Rectal smooth muscle tissue (tissue), 1 donor: ENCODE measurements around the gene CNTN6.

Experiments
- H3K27ac ChIP-seq: one replicate; pipeline ENCODE4 v1.7.0; 2013; ENCODE audit warnings: low read depth, low read length, inconsistent platforms
- H3K27me3 ChIP-seq: one replicate; pipeline ENCODE4 v1.7.0; 2013; ENCODE audit warnings: low read length; ENCODE audit not compliant: control insufficient read depth, insufficient read depth
- H3K36me3 ChIP-seq: one replicate; pipeline ENCODE4 v1.7.0; 2013; ENCODE audit warnings: low read length; ENCODE audit not compliant: control insufficient read depth, insufficient read depth
- H3K4me1 ChIP-seq: one replicate; pipeline ENCODE4 v1.7.0; 2013; ENCODE audit warnings: low read length; ENCODE audit not compliant: control insufficient read depth, insufficient read depth
- H3K4me3 ChIP-seq: one replicate; pipeline ENCODE4 v1.7.0; 2013; ENCODE audit warnings: low read length
- H3K9ac ChIP-seq: one replicate; pipeline ENCODE4 v1.7.0; 2013; ENCODE audit warnings: low read length

CNTN6 gene

GRCh38 chr3:1235526-1236120 lies 142.8 kb downstream of the CNTN6 start:
- Histone ChIP-seq H3K27me3 (no peaks in the 10 kb centered on the region), H3K36me3 (no peaks in the 10 kb centered on the region), H3K4me1 (no peaks in the 10 kb centered on the region), H3K27ac (no peak overlapping the region), H3K9ac (no peak overlapping the region), H3K4me3 (no peak overlapping the region)

- no peaks in the 10 kb centered on the region for H3K36me3 ChIP-seq
- no peak overlapping the region for H3K9ac ChIP-seq
- no peak overlapping the region for H3K4me3 ChIP-seq
- H3K4me1 ChIP-seq, result no peaks in the 10 kb centered on the region
- no peaks in the 10 kb centered on the region for H3K27me3 ChIP-seq
- no peak overlapping the region for H3K27ac ChIP-seq
Measured at GRCh38 chr3:1251282-1252060, 158.6 kb downstream of the CNTN6 start.

GRCh38 chr3:1252061-1252430 lies 159.2 kb downstream of the CNTN6 start:
- H3K9ac ChIP-seq, result no peak overlapping the region
- no peaks in the 10 kb centered on the region for H3K4me1 ChIP-seq
- H3K27ac ChIP-seq, result no peak overlapping the region

GRCh38 chr3:1262246-1262645 lies 169.4 kb downstream of the CNTN6 start:
- H3K36me3 ChIP-seq, result no peaks in the 10 kb centered on the region
- no peak overlapping the region for H3K4me3 ChIP-seq
- H3K27ac ChIP-seq, result no peak overlapping the region
- no peaks in the 10 kb centered on the region for H3K27me3 ChIP-seq
- H3K9ac ChIP-seq, result no peak overlapping the region
- no peaks in the 10 kb centered on the region for H3K4me1 ChIP-seq

More at GRCh38 chr3:1252061-1252430, 159.2 kb downstream of the CNTN6 start:
- Histone ChIP-seq H3K4me3 (no peak overlapping the region), H3K36me3 (no peaks in the 10 kb centered on the region), H3K27me3 (no peaks in the 10 kb centered on the region)

GRCh38 chr3:1263121-1263520 lies 170.3 kb downstream of the CNTN6 start:
- Histone ChIP-seq H3K36me3 (no peaks in the 10 kb centered on the region), H3K27ac (no peak overlapping the region), H3K4me1 (no peaks in the 10 kb centered on the region), H3K27me3 (no peaks in the 10 kb centered on the region), H3K9ac (no peak overlapping the region), H3K4me3 (no peak overlapping the region)

- H3K9ac ChIP-seq, result no peak overlapping the region
- no peaks in the 10 kb centered on the region for H3K27me3 ChIP-seq
- no peak overlapping the region for H3K4me3 ChIP-seq
- H3K27ac ChIP-seq, result no peak overlapping the region
- no peaks in the 10 kb centered on the region for H3K36me3 ChIP-seq
- H3K4me1 ChIP-seq, result no peaks in the 10 kb centered on the region
Measured at GRCh38 chr3:1269808-1270207, 177.0 kb downstream of the CNTN6 start.

GRCh38 chr3:1272546-1273265 lies 179.9 kb downstream of the CNTN6 start:
- Histone ChIP-seq H3K9ac (no peak overlapping the region), H3K27me3 (no peaks in the 10 kb centered on the region), H3K36me3 (no peaks in the 10 kb centered on the region), H3K4me1 (no peaks in the 10 kb centered on the region), H3K4me3 (no peak overlapping the region), H3K27ac (no peak overlapping the region)

- H3K4me1 ChIP-seq, result no peaks in the 10 kb centered on the region
- no peak overlapping the region for H3K4me3 ChIP-seq
- H3K27me3 ChIP-seq, result no peaks in the 10 kb centered on the region
- no peak overlapping the region for H3K9ac ChIP-seq
- H3K27ac ChIP-seq, result no peak overlapping the region
- no peaks in the 10 kb centered on the region for H3K36me3 ChIP-seq
Measured at GRCh38 chr3:1275495-1275894, 182.7 kb downstream of the CNTN6 start.

- H3K4me1 ChIP-seq, result no peaks in the 10 kb centered on the region
- no peak overlapping the region for H3K27ac ChIP-seq
- H3K36me3 ChIP-seq, result no peaks in the 10 kb centered on the region
- no peak overlapping the region for H3K9ac ChIP-seq
- H3K4me3 ChIP-seq, result no peak overlapping the region
- no peaks in the 10 kb centered on the region for H3K27me3 ChIP-seq
Measured at GRCh38 chr3:1287815-1288214, 195.0 kb downstream of the CNTN6 start.

- H3K4me3 ChIP-seq, result no peak overlapping the region
- H3K9ac ChIP-seq, result no peak overlapping the region
- H3K27me3 ChIP-seq, result no peaks in the 10 kb centered on the region
- H3K27ac ChIP-seq, result no peak overlapping the region
- no peaks in the 10 kb centered on the region for H3K4me1 ChIP-seq
- no peaks in the 10 kb centered on the region for H3K36me3 ChIP-seq
Measured at GRCh38 chr3:1288805-1289494, 196.1 kb downstream of the CNTN6 start.

- Histone ChIP-seq H3K4me3 (no peak overlapping the region), H3K36me3 (no peaks in the 10 kb centered on the region), H3K27me3 (no peaks in the 10 kb centered on the region), H3K4me1 (no peaks in the 10 kb centered on the region), H3K9ac (no peak overlapping the region), H3K27ac (no peak overlapping the region)
Measured at GRCh38 chr3:1292571-1293071, 199.8 kb downstream of the CNTN6 start.

- Histone ChIP-seq H3K27ac (no peak overlapping the region), H3K4me1 (no peaks in the 10 kb centered on the region), H3K9ac (no peak overlapping the region), H3K4me3 (no peak overlapping the region), H3K27me3 (no peaks in the 10 kb centered on the region), H3K36me3 (no peaks in the 10 kb centered on the region)
Measured at GRCh38 chr3:1294586-1294985, 201.8 kb downstream of the CNTN6 start.
